ENCODE data around the gene NOVA2.
A peak's percentile ranks its signal among the peaks of the same experiment; 100 is the strongest.

The NOVA2 gene, protein sequence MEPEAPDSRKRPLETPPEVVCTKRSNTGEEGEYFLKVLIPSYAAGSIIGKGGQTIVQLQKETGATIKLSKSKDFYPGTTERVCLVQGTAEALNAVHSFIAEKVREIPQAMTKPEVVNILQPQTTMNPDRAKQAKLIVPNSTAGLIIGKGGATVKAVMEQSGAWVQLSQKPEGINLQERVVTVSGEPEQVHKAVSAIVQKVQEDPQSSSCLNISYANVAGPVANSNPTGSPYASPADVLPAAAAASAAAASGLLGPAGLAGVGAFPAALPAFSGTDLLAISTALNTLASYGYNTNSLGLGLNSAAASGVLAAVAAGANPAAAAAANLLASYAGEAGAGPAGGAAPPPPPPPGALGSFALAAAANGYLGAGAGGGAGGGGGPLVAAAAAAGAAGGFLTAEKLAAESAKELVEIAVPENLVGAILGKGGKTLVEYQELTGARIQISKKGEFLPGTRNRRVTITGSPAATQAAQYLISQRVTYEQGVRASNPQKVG

DNA sequence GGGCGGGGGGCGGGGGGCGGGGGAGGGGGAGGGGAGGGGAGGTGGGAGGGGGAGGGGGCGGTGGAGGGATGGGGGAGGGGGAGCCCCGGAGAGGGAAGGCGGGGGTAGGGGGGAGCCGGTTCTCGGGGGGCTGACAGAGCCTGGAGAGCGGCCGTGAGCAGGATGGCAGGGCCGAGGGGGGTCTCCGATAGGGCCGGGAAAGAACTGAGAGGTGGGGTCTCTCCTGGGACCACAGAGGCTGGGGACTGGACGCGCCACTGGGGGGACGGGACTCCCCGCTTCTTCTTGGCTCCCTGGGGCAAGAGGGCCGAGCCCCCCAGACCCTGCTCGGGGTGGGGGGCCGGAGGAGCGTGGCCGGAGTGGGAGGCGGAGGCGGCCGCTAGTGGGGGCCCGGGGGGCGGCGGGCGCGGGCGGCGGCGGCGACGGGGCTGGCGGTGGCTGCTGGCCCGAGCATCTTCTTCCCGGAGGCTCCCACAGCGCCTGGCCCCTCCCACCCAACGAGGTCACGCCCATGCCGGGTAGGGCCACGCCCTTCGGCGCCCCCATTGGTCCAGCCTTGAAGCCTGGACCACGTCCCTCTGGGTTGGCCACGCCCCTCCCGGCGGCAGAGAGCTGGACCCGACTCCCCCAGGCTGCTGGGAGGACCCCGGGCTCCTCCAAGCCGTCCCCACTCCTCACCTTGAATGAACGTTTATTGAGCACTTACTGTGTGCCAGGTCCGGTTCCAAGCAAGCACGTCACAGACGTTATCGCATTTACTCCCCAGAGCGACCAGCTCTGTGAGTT, at the start of gene NOVA2:
TSS of gene NOVA2 (minus strand) at position 313 of the 786 bp plus-strand sequence. CDS start 514 bp downstream, outside the sequence.
- DNase-seq = no peak

GRCh38 chr19:46023311-46023779, 49.7 kb upstream of the NOVA2 start:
- DNase-seq = no peak

DNA sequence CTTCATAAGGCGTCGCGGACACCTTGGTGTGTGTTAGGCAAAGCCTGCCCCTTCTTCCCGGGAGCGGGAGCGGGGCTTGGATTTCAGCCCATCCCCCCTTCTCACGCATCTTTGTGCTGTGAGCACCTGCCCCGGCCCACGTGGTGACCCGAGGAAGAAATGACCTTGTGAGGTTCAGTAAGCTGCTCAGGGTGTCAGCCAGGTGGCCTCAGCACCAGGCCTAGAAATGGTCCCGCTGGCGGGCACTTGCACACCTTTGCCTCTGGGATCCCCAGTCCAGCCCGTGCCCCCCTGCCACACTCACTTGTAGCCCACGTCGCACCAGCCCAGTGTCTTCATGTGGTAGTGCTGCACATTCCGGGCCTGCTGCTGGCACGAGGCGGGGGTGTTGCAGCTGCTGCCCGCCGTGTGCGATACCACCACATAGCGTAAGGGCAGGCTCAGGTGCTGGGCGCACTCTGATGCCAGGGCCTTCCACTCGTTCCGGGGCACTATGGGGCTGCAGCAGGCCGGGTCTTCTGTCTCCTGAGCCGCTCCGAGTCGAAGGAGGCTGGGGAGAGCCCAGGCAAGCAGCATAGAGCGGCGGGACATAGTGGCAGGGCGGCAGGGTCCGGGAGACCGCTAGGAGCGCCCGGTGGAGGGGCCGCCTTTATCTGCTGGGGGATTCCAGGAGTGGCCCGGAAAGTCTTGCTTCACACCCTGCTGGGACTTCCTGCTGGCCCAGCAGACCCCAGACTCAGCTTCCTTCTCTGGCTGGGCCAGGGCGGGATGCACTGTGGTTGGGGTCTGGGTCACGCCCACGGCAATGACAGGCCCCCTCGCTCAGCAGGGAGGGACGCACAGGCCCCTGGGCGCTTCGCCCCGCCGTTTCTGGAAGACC, 49.0 kb upstream of the NOVA2 start, which contains the start of gene PGLYRP1:
TSS of gene PGLYRP1 (minus strand) at position 623 of the 880 bp plus-strand sequence. CDS start at position 591, 32 bp downstream.
- no peak for DNase-seq

DNA sequence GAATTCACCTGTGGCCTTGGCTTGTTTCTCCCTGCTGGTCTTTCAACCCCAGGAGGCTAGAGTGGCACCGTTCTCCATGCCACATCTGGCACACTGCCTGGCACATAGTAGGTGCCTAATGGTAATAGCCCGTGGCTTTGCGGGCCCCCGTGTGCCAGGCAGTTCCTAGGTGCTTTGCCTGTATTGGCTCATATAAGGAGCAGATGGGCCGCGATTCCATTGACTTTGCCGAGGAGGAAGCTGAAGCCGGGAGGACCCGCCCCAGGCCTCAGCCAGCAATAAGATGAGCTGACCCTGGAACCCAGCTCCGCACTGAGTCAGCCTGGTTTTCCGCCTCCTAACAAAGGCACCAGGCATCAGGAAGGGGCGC, 48.4 kb upstream of the NOVA2 start:
- no peak for DNase-seq

GRCh38 chr19:46021531-46022041, 47.9 kb upstream of the NOVA2 start:
- DNase-seq = no peak

DNA sequence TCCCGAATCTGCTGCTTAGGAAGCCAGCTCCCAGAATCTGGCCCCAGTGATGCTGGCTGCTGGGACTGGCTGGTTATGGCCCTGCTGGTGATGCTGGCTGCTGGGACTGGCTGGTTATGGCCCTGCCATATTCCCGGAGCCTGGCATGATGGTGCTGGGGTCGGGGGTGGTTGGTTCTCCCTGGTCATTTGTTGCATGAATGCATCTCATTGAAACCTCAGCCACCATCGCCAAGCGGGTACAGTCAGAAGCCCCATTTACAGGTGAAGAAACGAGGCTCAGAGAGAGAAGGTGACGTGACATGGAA, 47.1 kb upstream of the NOVA2 start:
- DNase-seq = no peak

DNA sequence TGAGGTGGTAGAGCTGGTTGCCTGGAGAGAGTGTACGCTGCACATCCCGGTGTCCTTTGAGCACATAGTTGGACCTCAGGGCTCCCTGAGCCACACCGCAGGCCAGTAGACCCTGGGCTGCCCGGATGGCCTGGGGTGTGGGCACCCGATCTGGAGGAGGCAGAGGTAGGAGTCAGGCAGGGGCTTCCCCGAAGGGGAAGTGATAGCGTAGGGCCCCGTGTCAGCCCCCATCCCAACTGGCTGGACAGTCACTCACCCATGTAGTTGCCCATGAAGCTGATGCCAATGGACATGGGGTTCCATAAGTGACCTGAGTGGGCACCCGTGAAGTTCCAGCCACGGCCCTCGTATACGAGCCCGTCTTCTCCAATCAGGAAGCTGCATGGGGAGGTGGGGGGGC, 45.6 kb upstream of the NOVA2 start:
- DNase-seq = no peak

DNA sequence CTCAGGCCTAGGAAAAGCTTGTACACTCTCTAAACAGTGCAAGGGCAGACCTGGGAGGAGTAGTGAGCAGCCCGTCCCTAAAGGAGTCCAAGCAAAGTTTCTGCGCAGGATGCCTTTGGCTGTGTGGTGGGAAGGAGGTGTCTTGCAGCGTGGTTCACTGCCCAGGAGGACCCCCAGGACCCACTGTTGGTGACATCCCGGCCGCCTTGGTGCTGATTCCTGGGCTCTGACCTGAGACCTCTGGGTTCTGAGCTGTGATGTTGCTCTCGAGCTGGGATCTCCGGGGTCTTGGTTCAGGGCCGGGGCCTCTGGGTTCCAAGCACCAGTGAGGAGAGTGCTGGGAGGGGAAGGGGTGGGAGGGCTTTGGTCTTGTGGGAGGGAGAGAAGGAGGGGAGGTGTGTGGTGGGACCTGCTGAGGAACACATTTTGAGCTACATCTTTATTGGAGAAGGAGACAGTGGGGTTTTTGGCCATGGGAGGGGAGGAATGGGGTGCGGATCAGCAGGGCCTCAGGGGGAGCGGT, 45.1 kb upstream of the NOVA2 start:
- DNase-seq = no peak

- DNase-seq = no peak
Measured at GRCh38 chr19:46017874-46018675, 44.4 kb upstream of the NOVA2 start.

GRCh38 chr19:46017095-46017429, 43.4 kb upstream of the NOVA2 start:
- DNase-seq = no peak

DNA sequence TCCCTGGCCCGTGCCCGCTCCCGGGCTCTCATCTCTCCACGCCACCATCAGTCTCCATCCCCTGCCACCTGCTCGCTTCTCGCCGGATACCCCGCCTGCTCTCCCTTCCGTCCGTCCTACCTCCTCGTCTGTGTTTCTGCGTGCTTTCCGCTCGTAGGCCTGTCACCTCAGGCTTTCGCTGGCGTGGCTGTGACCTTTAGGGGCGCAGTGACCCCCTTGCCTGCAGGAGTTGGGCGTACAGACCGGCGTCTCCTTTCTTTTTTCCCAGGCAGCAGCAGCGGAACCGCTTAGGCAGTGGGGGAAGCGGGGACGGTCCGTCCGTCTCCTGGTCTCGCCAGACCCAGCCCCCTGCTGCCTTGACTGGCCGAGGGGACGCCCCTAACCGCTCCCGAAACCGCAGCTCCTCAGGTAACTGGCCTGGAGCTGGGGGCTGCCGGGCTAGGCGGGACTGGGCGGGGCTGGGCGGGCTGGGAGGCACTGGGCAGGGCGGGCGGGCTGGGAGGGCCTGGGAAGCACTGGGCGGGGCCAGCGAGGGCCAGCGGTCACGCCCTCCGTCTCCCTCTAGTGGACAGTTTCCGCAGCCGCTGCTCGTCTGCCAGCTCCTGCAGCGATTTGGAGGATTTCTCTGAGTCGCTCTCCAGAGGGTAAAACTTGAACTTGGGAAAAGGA, 42.9 kb upstream of the NOVA2 start:
- DNase-seq = peak; percentile 81

DNA sequence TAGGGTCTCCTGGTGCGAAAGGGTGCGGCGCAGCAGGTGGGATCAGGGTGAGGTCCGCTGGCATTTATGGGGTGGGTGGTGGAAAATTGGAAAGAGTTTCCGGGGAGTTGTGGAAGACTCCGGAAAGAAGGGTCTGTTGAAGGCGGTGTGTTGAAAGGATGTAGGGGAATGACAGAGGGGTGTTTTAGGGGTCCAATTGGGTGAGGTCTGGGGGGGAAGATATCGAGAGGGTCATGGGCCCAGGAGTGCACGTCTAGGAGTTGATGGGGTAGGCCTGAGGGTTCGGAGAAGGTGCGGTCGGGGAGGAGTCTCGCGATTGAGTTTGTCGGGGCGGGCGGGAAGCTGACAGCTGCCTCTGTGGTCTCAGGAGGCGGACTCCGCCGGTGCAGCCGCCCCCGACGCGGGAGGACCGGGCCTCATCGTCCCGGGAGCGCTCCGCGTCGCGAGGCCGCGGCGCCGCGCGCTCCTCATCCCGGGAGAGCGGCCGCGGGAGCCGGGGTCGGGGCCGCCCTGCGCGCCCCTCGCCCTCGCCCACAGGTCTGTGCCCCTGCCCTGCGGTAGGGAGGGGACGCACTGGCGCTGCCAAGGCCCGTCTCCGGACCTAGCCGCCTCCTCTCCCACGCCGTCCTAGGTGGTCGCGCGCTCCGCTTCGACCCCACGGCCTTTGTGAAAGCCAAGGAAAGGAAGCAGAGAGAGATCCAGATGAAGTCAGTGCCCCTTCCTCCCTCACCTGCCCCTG, 42.2 kb upstream of the NOVA2 start:
- DNase-seq = peak; percentile 17

DNA sequence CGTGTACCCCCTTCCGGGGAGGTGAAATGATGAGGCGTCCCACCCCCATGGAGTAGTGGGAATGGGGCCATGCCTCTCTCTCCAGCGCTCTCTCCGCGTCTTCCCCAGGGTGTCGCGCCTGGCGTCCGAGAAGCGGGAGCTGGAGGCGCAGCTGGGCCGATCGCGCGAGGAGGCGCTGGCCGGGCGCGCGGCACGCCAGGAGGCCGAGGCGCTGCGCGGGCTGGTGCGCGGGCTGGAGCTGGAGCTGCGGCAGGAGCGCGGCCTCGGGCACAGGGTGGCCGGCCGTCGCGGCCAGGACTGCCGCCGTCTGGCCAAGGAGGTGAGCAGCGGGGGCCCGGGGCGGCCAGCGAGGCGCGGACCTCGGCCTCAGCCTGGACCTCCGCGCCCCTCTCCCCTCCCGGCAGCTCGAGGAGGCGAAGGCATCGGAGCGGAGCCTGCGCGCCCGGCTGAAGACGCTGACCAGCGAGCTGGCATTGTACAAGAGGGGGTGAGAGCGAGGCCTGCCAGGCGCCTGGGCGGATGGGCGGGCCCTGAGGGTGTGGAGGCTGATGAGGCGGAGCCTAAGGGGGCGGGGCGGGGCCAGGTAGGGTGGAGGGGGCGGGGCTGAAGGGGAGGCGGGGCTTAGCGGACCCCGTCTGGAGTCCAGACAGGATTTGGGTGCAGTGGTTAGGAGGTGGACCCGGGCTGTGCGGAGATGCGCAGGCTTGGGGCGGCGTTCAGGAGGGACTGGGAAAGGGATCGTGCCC, 41.4 kb upstream of the NOVA2 start:
- peak; percentile 68 for DNase-seq

DNA sequence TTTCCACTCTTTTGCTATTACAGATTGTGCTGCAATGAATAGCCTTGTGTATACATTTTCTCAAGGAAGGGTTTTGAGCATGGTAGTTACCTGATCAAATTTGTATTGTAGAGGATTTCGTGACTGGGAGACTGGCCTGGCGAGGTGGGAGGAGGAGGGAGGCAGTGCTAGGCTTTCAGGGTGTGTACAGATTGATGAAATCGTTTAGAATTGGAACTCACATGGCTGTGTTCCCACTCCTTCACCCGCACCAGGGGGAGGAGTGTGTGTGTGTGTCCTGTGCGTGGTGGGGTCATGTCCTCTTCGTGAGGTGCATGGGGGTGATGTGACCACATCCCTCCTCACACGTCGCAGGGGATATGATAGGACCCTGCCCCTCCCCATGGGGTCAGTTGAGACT, 40.9 kb upstream of the NOVA2 start:
- no peak for DNase-seq

- DNase-seq = peak; percentile 42
Measured at GRCh38 chr19:46009530-46010510, 36.2 kb upstream of the NOVA2 start.

DNA sequence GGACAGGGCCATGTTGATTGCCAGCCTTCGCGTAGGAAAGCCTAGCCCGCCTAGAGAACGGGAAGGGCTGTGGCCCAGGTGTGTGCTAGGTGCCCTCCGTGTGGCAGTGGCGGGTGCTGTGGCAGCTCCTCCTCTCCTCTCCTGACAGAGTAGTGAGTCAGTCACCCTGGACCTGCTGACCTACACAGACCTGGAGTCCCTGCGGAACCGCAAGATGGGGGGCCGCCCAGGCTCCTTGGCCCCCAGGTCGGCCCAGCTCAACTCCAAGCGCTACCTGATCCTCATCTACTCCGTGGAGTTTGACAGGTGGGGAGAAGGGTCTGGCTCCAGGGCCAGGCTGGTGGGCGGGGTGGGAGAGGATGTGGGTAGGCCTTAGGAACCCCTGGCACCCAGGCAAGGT, 32.7 kb upstream of the NOVA2 start:
- no peak for DNase-seq

- no peak for DNase-seq
Measured at GRCh38 chr19:46002678-46003275, 29.1 kb upstream of the NOVA2 start.

Data from stimulated activated naive CD4-positive, alpha-beta T cell treated with Interleukin-2 at 50 U/mL for 16 hours (primary cell).